ENCODE results near the gene SH3PXD2A.
A peak's percentile ranks its signal among the peaks of the same experiment; 100 is the strongest.
"Not testable (repeated sequence)": the region's sequence is repeated elsewhere in the genome, so short reads cannot be mapped to it uniquely, and the experiment has no call there.

The SH3PXD2A gene

DNA sequence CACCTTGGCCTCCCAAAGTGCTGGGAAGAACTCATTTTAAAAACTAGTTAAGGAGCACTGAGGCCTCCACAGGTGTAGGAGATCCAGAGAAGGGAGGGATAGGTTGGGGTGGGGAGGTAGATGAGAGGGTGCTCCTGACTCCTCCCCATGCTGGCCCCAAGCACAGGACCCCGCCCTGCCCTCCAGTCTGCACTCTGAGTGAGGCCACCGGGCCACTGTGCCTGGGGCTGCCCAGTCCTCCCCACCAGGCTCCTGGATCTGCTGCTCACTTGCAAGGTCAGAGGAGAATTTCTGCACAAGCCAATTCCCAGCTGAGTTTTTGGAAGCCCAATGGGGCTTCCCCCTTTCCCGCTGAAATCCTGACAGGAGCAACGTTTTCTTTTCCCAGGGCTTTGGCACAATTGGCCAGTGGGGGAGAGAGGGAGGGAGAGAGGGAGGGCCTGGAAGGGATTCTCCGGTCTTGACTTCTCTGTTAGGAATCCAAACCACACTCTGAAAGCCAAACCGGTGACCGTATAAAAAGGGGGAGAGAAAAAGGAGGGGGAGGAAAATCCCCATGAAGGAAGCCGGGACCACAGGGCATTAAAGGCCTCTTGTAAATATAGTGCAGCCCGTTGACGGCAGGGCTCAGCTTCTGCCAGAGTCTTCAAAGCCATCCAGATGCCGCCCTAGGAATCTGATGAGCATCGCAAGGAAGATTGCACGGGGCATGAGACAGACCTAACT, 116.2 kb downstream of the SH3PXD2A start:
- DNase-seq = no peak

DNA sequence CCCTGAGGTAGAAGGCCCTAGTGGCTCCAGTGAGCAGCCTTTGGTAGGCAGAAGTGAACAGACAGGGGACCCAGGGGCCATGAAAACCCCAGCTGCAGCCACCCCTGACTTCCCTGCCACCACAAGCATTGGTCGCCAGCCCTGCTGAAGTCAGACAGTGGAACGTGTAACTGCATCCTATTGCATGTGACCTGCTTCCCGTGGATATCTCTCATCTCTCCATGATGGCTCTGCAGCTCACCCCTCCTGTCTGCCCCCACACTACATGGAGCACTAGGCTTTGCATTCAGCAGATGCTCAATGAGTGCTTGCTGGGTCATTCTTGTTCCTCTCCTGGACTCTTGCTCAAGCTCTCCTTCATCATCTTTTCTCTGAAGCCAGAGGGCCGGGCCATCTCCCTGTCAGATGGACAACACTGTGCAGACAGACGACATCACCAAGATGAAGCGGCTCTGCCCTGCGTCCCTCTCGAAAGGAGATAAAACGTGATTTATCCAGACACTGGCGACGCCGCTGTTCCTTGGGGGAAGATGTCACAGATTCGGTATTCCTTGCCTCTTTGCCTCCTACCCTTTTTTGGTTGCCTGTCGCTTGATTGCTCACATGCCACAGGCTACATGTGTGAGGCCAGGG, 117.5 kb downstream of the SH3PXD2A start:
- no peak for DNase-seq

DNA sequence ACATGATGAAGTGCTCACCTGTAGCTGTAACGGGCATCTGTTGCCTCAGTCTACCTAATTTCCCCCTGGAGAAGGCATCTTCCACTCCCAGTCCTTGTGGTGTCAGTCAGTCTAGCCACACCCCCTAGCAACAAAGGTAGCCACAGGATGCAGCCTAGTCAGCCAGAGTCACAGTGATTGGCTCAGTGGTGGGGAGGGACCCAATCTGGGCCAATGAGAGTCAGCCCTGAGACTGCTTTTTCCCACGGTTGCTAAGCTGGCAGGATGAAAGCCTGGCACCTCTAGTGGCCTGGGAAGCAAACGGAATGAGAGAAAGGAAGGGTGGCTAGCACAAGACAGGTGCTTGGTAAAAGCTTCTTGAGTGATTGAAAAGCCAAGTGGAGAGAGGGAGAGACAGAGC, 118.6 kb downstream of the SH3PXD2A start:
- peak; percentile 26 for DNase-seq

DNA sequence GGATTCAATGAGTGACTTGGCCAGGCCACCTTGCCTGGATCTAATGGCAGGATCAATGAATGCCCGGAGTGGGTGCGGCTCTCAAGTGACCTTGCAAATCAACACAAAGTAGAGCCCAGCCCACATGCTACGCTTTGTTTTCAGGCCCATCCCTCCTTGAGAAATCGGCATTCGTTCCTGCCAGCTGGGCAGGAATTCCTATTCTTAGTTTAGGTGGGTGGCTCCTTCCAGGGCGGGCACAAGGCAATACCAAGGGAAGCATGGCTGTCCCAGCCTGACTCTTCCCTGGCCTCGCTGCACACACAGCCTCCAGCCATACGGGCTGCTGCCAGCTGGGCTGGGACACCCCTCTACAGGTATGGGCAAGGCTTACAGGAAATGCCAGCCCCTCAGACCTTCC, 119.3 kb downstream of the SH3PXD2A start:
- DNase-seq = no peak

DNA sequence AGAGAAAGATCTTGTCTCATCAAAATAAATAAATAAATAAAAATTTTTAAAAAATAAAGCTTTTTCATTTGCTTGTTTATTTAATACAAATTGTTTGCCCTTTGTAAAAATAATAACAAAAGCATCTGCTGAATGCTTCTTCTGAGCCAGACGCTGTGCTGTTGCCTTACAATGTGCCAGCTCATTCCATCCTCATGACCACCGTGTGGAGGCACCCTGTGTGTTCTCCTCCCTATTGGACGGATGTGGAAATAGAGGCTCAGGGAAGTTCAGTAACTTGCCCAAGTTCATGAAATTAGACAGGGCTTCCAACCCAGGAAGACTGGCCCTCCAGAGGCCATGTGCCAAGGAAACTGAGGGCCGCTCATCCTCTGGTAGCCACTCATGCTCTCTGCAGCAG, 120.6 kb downstream of the SH3PXD2A start:
- no peak for DNase-seq

DNA sequence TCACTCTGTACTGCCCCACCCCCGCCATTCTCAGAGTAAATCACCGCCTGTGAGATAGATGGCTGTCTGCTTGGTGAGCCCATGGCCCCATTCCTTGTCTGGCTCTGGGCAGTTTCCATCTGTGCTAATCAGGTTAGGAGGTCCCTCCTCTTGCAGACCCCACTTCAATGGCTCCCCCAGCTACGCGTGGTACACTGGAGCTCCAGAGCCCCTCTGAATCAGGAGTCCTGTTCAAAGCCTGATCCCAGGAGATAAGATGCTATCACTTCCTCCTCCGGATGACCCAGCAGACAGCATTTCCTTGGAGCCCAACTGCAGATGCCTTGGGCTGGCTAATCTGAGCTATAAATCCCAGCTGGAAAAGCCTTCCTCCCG, 122.3 kb downstream of the SH3PXD2A start:
- no peak for DNase-seq

DNA sequence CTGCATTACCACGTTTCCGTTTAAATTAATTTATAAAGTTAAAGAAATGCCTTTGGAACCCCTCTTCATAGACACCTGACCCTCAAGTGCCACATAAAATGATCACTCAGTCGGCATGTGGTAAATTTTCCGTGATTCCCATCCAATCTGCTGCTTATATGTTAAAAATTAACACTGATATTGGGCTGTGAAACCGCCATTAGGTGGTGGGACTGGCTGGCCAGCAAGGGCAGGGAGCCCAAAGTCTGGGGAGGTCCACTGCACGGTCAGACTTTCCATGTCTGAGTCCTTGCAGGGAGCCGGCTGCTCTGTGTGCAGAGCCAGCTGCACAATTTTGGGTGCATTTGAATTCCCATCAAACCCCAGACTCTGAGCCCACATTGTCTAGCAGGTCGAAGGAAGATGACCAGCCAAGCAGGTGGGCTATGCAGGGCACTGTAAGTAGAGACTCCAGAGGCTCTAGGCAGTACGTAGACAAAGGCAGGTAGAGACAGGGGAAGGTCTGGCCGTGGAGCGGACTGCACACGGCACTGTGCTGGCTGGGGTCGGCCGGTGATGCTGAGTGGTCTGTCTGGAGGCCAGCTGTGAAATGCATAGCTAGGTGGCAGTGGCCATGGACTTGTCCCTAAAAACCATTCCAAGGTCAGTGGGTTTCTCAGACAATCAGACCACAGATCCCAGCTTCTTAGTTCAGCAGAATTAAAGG, 122.9 kb downstream of the SH3PXD2A start:
- no peak for DNase-seq

DNA sequence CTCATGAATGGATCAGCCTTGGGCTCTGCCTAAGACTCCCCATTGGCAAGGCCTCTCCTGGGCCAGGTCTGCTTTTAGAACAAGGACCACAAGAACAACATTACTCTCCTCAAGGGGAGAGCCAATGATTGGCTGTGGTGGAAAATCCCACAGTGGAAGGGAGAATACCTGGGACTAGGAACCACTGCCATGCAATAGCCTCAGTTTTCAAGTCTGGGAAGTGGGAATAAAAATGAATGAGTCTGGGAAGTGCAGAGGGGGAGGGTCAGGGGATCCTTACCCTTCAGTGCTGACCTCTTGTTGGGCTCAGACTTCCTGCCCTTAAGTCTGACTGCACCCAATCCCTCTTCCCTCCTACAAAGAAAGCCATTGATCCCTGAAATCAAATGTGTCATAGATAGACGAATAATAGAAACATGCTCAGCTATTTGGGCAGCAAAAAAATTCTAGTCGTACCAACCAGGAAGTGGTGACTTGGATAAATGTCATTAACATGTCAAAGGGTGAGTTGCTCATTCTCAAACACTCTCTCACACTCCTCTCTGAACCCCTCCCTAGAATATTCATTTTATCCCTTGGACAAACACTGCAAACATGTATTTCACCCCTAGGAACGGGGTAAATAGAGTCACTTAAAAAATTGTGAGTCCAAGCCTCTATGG, 123.6 kb downstream of the SH3PXD2A start:
- no peak for DNase-seq

DNA sequence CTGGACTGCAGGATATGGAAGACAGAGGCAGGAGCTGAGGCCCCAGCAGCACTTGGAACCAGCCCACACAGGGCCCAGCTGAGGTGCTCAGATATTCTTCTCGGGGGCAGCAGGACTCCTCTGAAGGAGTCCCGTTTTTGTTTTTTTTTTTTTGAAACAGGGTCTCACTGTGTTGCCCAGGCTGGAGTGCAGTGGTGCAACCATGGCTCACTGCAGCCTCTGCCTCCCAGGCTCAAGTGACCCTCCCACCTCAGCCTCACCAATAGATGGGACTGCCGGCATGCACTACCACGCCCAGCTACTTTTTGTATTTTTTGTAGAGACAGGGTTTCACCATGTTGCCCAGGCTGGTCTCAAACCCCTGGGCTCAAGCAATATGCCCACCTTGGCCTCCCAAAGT, 124.3 kb downstream of the SH3PXD2A start:
- not testable (repeated sequence) for DNase-seq

DNA sequence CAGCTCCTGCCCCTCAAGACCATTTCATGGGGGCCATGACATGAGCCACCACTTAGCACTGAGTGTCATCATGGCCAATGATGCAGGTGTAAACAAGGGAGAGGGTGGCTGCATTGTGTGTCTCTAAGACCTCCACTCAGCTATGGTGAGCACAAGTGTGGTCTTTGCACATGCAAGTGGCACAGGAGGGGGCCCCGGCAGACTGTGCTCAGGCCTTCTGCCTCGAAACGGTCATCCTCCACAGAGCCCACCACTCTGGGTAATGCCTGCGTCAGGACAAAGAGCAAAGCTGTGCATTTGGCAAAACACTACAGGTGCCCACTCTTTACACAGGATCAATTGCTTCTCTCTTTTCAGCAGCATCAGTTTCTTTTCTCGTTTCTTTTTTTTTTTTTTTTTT, 125.5 kb downstream of the SH3PXD2A start:
- no peak for DNase-seq

DNA sequence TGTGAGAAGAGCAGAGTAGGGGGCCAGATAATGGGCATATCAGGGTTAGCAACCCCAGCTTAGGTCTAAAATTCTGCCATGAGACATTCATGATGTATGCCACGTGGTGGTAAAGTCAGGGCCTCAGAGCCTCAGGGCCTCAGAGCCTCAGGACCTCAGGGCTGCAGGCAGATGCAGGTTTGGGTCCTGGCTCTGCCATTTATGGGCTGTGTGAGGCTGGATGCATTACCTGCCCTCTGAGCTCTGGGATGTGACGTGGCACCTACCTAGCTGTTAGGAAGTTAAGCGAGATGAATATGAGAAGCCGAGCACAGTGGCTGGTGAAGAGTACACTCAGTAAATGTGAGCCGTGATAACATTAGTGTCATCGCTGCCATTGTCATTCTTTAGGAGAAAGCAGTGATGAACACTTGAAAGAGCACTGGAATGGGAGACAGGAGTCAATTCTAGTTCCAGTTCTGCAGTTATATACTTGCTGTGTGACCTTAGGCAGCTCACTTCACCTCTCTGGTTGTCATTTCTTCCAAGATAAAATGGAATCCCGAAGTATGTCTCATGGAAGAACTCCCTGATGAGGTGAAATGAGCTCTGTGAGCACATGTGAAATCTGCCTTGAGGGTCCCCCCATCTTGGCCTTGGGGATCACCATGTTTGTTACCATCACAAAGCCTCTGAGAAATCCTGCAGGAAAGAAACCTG, 127.2 kb downstream of the SH3PXD2A start:
- no peak for DNase-seq

DNA sequence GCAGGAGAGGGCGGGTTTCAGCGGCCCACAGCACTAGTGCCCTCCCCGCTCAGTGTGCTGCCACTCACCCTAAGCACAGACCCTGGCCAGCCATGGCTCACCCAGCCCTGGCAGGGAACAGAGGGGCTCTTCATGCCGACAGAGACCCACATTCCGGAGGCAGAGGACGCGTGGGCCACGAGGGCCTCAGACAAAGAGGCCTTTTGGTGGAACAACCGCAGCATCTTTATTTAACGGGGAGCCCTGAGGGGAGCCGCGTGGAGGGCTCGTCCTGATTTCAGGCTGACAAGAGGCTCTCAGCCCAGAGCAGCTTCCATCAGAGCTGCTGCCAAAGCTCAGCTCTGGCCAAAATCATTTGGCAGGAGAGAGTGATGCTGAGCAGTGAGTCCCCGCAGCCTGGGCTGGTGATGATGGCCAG, 127.8 kb downstream of the SH3PXD2A start:
- no peak for DNase-seq

DNA sequence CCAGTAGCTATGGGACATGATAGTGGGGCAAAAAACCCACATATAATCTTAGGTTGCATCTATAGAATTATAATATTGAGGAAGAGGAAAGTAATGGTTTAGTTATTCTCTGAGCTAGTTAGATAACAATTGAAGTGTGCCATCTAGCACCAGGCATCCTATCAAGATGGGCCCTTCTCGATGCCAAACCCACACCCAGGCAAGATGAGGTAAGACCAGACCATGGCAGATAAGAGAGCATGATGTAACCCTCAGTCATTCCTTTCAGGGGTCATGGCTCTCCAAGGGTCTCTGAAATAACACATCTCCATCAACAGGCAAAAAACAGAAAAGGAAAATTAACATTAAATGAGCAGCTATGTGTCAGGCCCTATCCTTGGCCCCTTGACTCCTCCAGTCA, 128.7 kb downstream of the SH3PXD2A start:
- no peak for DNase-seq

DNA sequence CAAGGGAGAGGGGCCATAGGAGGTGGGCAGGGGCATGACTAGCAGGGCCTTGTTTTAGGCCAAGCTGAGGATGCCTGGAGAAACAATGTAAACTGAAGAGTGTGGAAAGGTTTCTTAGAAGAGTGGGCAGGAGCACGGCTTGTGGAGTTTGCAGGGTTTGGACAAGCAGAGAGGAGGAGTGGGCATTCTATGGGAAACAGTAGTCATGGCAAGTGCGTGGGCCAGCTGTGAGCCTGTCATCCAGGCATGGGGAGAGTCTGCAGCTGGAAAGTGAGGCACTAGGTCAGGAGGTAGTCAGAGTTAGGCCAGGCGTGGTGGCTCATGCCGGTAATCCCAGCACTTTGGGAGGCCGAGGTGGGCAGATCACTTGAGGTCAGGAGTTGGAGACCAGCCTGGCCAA, 130.1 kb downstream of the SH3PXD2A start:
- DNase-seq = no peak

DNA sequence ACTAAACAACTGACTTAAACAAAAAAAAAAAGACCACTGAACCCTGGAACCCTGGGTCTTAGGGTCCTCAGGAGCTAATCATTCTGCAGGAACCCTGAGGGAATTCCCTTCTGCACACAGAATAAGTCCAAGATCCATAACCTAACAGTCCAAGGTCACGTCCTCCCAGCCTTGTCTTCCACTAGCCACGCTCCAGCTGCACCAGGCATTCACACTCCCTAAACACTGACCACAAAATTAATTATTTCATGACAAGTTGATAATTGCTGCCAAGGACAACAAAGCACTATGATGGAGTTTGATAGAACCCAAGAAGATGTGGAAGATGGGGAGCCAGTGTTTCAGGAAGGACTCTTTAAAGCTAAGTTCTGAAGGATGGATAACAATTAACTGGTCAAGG, 130.6 kb downstream of the SH3PXD2A start:
- DNase-seq = no peak

DNA sequence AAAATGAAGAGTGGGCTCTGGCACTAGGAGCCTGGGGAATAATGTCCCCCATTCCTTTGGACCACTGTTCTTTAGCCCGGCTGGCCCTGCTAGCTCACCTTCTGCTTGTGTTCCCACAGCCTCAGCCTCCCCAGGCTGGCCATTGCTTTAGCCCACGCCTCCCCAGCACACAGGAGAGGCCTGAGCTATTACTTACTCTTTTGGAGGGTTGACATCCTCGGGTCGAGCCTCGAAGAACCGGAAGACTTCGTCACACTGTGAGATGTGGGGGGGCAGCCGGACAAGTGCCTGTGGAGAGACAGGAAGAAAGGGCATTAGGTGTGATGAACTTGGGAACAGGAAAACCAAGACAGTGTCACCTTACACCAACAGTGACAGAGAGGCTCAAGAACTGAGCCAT, 131.3 kb downstream of the SH3PXD2A start:
- DNase-seq = no peak

DNA sequence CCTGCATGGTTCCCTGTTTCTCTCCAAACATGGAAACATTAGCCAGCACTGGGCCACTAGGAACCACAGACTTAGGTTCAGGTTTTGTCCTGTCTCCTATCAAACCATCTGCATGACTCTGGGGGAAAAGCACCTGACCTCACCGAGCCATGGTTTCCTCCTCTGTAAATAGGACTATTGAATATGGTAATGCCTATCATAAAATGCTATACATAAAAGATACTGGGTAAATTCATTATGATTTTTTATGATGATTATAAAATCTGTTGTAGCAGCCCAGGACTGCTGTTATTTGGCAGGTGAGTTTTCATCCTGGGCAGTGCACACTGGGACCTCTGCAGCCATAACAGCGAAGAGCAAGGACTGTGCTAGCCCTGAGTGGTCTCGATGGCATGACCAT, 131.8 kb downstream of the SH3PXD2A start:
- DNase-seq = no peak

DNA sequence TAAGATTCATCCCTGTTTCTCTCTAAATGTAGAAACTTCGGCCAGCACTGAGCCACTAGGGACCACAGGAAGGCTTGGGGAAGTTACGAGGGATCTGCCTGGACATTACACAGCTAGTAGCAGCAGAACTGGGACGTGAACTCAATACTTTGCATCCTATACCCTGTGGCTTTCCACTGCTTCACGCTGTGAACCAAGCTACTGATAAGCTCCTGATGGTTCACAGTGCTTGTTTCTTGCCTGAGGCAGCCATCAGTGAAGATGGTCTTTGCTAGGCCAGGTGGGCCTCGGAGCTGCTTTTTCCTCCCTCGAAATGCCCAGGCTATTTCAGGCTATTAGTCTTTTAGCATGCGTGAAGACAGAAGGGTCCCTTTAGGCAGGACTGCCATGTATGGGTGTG, 132.7 kb downstream of the SH3PXD2A start:
- DNase-seq = no peak

DNA sequence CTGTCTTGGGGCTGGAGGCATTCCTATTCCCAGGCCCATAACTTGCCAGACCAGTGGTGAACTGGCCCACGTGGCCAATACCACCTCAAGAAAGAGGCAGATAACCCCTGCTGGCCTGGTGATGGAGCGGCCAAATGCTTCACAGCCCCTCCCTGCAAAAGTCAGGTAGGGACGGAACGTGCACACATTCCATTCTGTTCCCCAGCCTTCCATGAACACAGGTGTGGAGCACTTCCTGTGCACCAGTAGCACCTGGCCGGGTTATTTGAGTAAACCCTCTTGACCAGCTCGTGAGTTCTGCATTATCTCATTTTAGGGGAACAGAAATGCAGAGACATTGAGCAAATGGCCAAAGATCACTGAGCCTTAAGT, 134.4 kb downstream of the SH3PXD2A start:
- no peak for DNase-seq

DNA sequence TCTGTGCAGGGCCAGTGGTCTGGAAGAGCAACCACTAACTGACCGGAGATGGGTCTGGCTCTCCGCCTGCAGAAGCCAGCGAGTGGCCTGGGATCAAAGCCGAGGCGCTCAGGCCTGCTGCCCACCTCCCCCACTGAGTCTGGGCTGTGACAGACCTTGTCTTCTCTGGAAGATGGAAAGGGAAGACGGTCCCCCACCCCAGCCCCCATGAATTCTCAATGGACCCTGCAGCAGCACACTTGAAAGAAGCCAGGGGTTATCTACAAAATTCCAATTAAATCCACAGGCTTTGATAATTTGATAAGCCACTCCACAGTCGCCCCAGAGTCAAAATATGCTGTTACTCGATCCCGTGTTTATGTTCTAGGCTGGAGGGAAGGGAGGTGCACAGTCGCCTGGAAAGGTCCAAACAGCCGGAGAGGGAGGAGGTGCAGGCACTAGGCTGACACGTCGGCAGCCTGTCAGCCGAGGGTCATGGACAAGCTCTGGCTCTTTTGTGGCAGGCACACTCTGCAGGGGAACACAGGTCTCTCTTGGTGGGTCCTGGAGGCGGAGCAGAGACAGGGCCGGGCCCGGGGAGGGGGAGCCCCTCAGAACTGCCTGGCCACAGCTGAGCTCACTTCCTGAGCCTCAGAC, 134.9 kb downstream of the SH3PXD2A start:
- DNase-seq = no peak

DNA sequence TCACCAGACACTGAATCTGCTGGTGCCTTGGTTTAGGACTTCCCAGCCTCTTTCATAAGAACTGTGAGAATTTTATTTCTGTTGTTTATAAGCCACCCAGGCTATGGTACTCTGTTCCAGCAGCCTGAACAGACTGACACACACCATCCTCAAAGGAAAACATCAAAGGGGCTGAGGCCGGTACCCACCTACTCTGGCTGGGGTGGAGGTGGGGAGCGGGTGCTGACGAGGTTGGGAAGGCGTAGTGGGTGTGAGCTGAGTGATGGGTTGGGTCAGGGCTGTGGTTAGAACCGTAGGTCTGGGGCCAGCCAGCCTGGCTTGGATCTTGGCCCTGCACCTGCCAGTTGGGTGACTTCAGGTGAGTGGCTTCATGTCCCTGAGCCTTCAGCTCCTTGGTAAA, 136.3 kb downstream of the SH3PXD2A start:
- DNase-seq = no peak

DNA sequence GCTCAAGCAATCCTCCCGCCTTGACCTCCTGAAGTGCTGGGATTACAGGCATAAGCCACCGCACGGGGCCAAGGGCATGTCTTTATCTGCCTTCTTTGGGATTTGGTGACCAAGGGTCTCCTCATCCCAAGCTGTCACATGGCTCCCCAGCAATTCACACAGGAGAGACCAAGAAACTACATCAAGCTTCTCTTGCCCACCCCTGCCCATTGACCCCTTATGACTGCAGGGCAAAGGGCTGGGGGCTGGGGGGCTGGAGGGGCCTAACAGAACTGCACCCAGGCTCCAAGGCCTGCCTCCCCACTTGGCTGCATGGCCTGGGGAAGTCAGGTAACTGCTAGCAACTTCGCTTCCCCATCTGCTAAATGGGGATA, 137.1 kb downstream of the SH3PXD2A start:
- DNase-seq = no peak
